Head of caudate nucleus (tissue), 42 donors: Measurements from ENCODE around the gene PARVG.

Source experiments
- DNase-seq, 42 donors: peaks; one replicate each; pipeline versions ENCODE4 v3.0.0 to v3.0.0-alpha.2; 2020 to 2021; ENCODE audit warnings: mixed read lengths in 7 of 42
- intact Hi-C: fragments of 100-400 bp; cut with DNase I; formaldehyde crosslinking; loops from one replicate; pipeline ENCODE4 v1.15.0; 2022

Gene PARVG

GRCh38 chr22:44180706-44181032 lies at the start of gene PARVG:
PARVG (plus strand) TSS chr22:44180925; CDS start chr22:44183330, 2,405 bp downstream.
- intact Hi-C loops = no loop called here
- no peak for DNase-seq

GRCh38 chr22:44131412-44131811 lies 49.3 kb upstream of the PARVG start:
- intact Hi-C loops = no loop called here
- no peak for DNase-seq

GRCh38 chr22:44131989-44132685 lies 48.6 kb upstream of the PARVG start:
- no peak for DNase-seq
- intact Hi-C loops = no loop called here

- intact Hi-C loops = no loop called here
Observed at GRCh38 chr22:44132724-44133123, 48.0 kb upstream of the PARVG start.

GRCh38 chr22:44133161-44133560 lies 47.6 kb upstream of the PARVG start:
- no peak for DNase-seq
- intact Hi-C loops = no loop called here

More at GRCh38 chr22:44132724-44133123, 48.0 kb upstream of the PARVG start:
- no peak for DNase-seq

- peak in 3 of 42 donors; percentile 13 to 39 (median 20) for DNase-seq
- intact Hi-C loops = no loop called here
Observed at GRCh38 chr22:44133901-44134571, 46.7 kb upstream of the PARVG start.

- DNase-seq = no peak
- intact Hi-C loops = no loop called here
Observed at GRCh38 chr22:44136112-44136511, 44.6 kb upstream of the PARVG start.

- intact Hi-C loops = no loop called here
- no peak for DNase-seq
Observed at GRCh38 chr22:44136786-44137185, 43.9 kb upstream of the PARVG start.

GRCh38 chr22:44137415-44137814 lies 43.3 kb upstream of the PARVG start:
- intact Hi-C loops = no loop called here
- DNase-seq = no peak

- DNase-seq = no peak
- intact Hi-C loops = no loop called here
Observed at GRCh38 chr22:44139773-44140172, 41.0 kb upstream of the PARVG start.

GRCh38 chr22:44142421-44143104 lies 38.2 kb upstream of the PARVG start:
- DNase-seq = peak in 37 of 42 donors; percentile 24 to 86 (median 53)
- intact Hi-C loops = no loop called here

- DNase-seq = no peak
- intact Hi-C loops = no loop called here
Observed at GRCh38 chr22:44143105-44143474, 37.6 kb upstream of the PARVG start.

GRCh38 chr22:44143579-44143978 lies 37.1 kb upstream of the PARVG start:
- intact Hi-C loops = no loop called here
- no peak for DNase-seq

GRCh38 chr22:44144046-44144569 lies 36.6 kb upstream of the PARVG start:
- intact Hi-C loops = no loop called here
- no peak for DNase-seq

- intact Hi-C loops = no loop called here
- DNase-seq = no peak
Observed at GRCh38 chr22:44145544-44145943, 35.2 kb upstream of the PARVG start.

GRCh38 chr22:44146088-44146861 lies 34.5 kb upstream of the PARVG start:
- intact Hi-C loops = no loop called here
- DNase-seq = no peak

GRCh38 chr22:44147008-44147645 lies 33.6 kb upstream of the PARVG start:
- intact Hi-C loops = no loop called here
- DNase-seq = no peak

- intact Hi-C loops = no loop called here
Observed at GRCh38 chr22:44147821-44148574, 32.7 kb upstream of the PARVG start.

More at GRCh38 chr22:44147821-44148574, 32.7 kb upstream of the PARVG start:
- no peak for DNase-seq
